Dermis microvascular lymphatic vessel endothelial cell (primary cell): Measurements from ENCODE around the gene CCL25. TPM values are rescaled to one million over a fixed set of nuclear protein-coding genes. Genes with fewer than 3 reads are reported as not detected.
A peak's percentile ranks its signal among the peaks of the same experiment; 100 is the strongest.

Source experiments
- DNase-seq, 2 donors: peaks; one replicate each; pipeline versions ENCODE4 v3.0.0 to v3.0.0-alpha.2; 2010; ENCODE audit warnings: low read depth in 2 of 2
- total RNA-seq: library from RNA; depleted of rRNA; stranded (reverse); fragments of >200 nt; gene quantifications from 2 replicates; pipeline ENCODE4 v1.2.1, GENCODE V29; 2014

The CCL25 gene
- total RNA-seq, 1 donor from 2014 or later = not detected

DNA sequence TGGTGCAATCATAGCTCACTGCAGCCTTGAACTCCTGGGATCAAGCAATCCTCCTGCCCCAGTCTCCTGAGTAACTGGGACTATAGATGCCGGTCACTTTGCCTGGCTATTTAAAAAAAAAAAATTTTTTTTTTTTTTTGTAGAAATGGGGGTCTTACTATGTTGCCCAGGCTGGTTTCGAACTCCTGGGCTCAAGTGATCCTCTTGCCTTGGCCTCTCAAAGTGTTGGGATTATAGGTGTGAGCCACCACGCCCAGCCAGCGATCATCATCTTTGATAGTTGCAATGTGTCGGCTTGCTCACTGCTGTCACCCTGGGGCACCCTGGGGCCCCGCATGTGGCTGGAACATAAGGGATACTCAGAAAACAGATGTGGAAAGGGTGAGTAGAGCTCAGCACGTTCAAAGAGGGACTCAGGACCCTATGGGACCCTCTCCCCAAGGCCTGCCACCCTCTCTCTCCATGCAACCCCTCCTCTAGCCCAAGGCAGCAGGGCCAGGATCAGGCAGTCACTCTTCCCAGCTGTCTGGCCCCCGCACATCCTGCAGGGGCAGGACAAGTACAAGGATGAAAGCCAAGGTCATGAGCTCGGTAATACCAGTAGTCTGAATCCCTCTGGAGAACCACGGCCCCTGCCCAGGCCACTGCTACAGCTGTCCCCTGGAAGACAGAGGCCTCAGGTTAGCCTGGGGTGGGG, 6.5 kb upstream of the CCL25 start:
- no peak for DNase-seq

DNA sequence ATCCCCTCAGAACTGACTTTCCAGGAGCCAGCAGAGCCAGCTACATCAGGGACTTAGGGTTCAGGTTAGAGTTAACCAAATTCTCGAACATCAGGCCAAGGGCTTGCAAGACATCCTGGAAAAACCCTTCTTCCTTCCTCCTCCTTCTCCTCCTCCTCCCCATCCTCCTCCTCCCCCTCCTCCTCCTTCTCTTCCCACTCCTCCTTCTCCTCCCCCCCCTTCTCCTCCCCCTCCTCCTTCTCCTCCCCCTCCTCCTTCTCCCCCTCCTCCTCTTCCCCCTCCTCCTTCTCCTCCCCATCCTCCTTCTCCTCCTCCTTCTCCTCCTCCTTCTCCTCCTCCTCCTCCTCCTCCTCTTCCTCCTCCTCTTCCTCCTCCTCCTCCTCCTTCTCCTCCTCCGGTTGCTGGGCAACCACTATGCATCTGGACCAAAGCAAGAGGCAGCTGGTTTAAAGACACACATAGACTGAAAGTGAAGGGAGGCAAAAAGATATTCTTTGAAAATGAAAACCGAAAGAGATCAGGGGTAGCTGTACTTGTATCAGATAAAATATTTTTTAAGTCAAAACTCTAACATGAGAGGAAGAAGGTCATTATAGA, 5.9 kb upstream of the CCL25 start:
- DNase-seq = no peak

- peak; percentile 47 to 81 for DNase-seq
Observed at GRCh38 chr19:8050274-8051096, 2.1 kb upstream of the CCL25 start.

- no peak for DNase-seq
Observed at GRCh38 chr19:8054169-8054568, 1.6 kb downstream of the CCL25 start.

DNA sequence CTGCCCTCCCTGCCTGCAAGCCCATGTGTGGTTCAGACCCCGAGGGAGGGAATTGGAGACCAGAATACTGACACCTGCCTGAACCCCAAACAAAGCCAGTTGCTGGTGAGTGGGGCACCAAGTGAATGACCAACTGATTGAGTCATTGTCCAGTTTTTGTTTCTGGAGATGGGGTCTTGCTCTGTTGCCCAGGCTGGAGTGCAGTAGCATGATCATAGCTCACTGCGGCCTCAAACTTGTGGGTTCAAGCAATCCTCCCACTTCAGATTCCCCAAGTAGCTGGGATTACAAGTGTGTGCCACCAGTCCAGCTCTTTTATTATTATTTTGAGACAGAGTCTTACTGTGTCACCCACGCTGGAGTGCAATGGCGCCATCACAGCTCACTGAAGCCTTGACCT, 4.0 kb downstream of the CCL25 start:
- DNase-seq = no peak

GRCh38 chr19:8057545-8058270, 5.1 kb downstream of the CCL25 start:
- DNase-seq = no peak

DNA sequence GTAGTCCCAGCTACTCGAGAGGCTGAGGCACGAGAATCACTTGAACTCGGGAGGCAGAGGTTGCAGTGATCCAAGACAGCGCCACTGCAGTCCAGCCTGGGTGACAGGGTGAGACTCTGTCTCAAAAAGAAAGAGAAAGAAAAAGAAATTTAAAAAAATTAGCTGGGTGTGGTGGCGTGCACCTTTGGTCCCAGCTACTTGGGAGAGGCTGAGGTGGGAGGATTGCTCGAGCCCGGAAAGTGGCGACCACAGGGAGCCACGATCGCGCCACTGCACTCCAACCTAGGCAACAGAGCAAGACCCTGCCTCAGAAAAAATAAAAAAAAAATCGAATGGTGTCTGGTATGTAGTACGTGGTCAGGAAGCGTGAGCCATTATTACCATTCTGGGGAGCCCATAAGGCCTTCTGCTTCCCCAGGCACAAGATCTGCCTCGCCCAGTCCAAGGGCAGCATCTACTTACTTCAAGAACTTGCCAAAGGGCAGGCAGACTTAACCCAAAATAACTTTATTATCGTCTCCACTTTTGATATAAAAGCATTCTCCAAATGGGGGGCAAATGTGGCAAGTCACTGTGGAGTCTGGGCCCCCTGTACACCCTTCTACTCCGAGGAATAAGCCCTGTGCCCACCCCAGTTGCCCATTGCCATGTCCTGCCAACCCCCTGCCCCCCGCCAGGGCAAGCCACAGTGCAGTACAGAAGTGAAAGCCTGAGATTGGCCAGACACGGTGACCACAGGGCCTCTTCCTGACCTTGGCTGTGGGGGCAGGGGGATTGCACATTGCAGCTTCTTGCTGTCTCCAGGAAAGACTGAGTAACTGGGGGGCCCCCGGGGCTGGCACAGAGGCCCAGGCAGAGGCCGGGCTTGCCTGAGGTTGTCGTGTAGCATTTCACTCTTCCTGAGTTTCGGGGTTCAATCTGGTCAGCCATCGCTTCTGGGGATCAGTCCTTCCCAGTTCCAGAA, 12.6 kb downstream of the CCL25 start:
- no peak for DNase-seq

DNA sequence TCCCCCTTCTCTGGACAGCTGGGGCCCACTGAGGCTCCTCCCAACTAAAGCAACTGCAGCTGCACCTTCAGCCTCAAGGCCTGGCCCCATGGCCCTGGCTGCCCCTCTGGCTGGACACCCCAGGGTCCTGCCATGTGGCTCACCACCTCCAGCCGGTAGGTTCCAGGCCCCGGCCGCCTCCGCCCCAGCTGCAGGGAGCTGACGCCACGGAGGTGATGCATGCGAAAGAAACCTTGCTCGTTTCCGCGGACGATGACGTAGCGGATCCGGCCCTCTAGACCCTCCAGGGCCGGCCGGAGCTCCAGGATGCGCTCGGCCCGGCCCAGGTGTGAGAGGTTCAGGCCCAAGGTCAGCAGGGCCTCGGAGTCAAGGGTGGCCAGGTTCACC, 13.3 kb downstream of the CCL25 start:
- no peak for DNase-seq

- no peak for DNase-seq
Observed at GRCh38 chr19:8069096-8069973, 16.8 kb downstream of the CCL25 start.

DNA sequence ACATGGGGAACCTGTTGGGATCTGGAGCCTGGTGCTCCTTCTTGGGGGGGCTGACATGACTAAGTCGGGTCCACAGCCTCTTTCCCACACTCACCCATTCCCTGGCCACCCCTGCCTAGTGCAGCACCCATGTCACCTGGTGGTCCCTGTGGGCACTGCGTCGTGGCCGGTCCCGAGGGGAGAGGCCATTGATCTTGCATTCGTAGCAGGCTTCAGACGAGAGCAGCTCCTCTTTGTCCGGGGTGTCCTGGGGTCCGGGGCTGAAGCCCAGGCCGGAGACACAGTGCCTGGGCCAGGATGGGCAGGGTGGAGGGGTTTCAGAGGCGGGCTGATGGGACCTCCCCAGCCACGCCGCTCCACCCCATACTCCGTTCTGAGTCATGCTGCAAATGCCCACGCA, 19.4 kb downstream of the CCL25 start:
- DNase-seq = no peak

DNA sequence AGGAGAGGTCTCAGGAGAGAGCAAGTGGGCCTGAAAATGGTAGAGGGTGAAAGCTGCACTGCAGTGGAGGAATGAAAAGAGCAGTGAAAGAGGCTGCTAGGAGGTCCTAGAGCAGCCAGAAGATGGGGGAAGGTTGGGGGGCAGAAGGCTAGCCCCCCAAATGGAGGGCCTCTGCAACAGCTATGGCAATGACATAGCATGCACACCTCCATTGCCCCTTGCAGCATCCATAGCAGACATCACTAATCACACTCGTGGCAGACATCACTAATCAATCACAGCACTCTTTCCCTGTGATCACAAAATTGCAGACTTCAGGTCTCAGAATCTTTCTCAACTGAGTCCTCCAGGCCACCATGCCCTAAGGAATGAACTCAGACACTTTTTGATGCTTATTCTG, 21.9 kb downstream of the CCL25 start:
- DNase-seq = no peak

DNA sequence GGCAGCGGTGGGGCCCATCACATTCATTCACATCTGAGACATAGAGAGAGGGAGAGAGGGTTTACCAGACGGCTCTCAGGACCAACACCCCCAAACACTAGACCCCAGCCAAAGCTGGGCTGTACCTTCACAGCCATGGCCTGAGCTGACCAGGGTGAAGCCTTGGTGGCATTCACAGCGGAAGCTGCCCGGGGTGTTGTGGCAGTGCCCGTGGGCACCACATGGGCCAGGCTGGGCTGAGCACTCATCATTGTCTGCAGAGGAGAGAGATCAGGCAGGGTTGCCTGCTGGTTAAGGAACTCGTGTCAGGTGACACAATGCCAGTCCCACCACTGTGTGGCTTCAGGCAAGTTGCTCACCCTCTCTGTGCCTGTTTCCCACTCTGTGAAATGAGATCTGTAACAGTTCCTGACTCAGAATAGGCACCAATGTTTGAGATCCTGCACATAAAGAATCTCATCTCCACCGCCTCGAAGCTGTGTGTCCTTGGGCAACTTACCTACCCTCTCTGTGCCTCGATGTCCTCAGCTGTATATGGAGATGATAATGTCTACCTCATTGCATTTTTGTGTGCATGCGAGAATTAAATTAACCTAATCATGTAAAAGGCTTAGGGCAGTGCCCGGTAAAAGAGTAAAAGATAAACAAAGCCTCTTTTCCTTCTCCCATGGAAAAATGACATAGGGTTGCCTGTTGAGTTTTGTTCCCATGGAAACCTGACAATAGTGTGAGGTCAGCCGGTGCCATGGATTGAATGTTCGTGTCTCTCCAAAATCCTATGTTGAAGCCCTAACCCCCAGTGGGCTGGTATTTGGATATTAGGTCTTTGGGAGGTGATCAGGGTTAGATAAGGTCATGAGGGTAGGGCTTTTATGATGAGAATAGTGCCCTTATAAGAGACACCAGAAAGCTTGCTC, 22.9 kb downstream of the CCL25 start:
- DNase-seq = peak; percentile 12 to 59

DNA sequence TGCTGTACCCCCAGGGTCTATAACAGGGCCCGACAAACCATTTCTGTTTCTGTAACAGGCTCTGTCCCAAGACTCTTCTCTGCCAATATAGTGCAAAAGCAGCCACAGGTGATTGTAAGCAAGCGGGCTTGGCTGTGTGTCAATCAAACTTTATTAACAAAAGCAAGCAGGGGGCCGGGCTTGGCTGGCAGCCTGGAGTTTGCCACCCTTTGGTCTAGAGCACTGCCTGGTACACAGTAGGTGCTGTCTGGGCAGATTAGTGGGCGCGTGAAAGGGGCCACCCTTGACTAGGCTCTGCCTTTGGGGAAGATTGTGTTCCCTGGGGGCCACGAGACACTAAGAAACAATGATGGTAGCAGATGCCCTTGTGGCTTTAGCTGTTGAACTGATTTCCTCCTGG, 27.4 kb downstream of the CCL25 start:
- DNase-seq = no peak

GRCh38 chr19:8080832-8081231, 28.3 kb downstream of the CCL25 start:
- no peak for DNase-seq

- no peak for DNase-seq
Observed at GRCh38 chr19:8081569-8082550, 29.3 kb downstream of the CCL25 start.

GRCh38 chr19:8083141-8083540, 30.6 kb downstream of the CCL25 start:
- no peak for DNase-seq

GRCh38 chr19:8084152-8084551, 31.6 kb downstream of the CCL25 start:
- DNase-seq = no peak
